ENCODE results near the gene DLST.

DNA sequence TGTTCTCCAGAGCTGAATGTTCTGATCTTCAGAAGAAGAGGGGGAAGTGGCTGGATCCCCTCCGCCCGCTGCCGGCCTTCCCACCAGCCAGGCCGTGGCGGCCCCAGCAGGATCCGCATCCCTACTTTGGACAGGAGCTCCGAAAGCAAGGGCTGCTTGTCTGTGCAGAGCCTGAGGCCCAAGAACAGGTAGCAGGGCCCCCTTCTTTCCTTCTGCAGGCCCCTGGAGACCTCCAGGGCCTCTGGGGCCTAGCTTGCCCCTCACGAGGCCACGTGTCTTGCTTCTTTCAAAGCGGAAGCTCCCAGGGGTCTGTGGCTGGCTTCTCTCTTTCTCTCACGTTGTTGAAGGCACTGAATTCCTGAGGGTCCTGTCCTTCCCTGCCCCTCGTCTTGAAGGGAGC is 60.5 kb downstream of the DLST start:
- TF ChIP-seq POLR2A (IDR thresholded peaks at IDR 0.05) (no peak), EP300 (IDR thresholded peaks at IDR 0.05) (no peak)
- TF ChIP-seq, protein P1, sequence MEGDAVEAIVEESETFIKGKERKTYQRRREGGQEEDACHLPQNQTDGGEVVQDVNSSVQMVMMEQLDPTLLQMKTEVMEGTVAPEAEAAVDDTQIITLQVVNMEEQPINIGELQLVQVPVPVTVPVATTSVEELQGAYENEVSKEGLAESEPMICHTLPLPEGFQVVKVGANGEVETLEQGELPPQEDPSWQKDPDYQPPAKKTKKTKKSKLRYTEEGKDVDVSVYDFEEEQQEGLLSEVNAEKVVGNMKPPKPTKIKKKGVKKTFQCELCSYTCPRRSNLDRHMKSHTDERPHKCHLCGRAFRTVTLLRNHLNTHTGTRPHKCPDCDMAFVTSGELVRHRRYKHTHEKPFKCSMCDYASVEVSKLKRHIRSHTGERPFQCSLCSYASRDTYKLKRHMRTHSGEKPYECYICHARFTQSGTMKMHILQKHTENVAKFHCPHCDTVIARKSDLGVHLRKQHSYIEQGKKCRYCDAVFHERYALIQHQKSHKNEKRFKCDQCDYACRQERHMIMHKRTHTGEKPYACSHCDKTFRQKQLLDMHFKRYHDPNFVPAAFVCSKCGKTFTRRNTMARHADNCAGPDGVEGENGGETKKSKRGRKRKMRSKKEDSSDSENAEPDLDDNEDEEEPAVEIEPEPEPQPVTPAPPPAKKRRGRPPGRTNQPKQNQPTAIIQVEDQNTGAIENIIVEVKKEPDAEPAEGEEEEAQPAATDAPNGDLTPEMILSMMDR (IDR thresholded peaks at IDR 0.05) = no peak
